OCI-LY1 (cell line): ENCODE results near the gene SLC2A9.

Source experiments
- H2AFZ ChIP-seq: fragments of 200-600 bp; sonication (generic), shearing (Covaris generic); 2 replicates; pipeline ENCODE4 v1.6.0; 2014; ENCODE audit warnings: antibody characterized with exemption, mild to moderate bottlenecking, low read length
- H3F3A ChIP-seq: fragments of 200-600 bp; sonication (generic), shearing (Covaris generic); 2 replicates; pipeline ENCODE4 v1.6.0; 2014; ENCODE audit warnings: mild to moderate bottlenecking, antibody characterized with exemption, low read length, moderate library complexity; ENCODE audit not compliant: insufficient read depth
- H3K27ac ChIP-seq: fragments of 200-600 bp; sonication (generic); 2 replicates; pipeline ENCODE4 v1.5.1; 2014; ENCODE audit warnings: low read length, mixed run types, mild to moderate bottlenecking, low read depth; ENCODE audit not compliant: poor library complexity, severe bottlenecking
- H3K27me3 ChIP-seq: fragments of 200-600 bp; sonication (generic); 2 replicates; pipeline ENCODE4 v1.6.0; 2014; ENCODE audit warnings: antibody characterized with exemption, mild to moderate bottlenecking, low read length, moderate library complexity; ENCODE audit not compliant: insufficient read depth
- H3K36me3 ChIP-seq: fragments of 200-600 bp; sonication (generic); 2 replicates; pipeline ENCODE4 v1.6.1; 2014; ENCODE audit warnings: mild to moderate bottlenecking, antibody characterized with exemption, low read length, moderate library complexity, mixed read lengths; ENCODE audit not compliant: insufficient read depth
- H3K4me1 ChIP-seq: fragments of 200-600 bp; sonication (generic); 2 replicates; pipeline ENCODE4 v1.5.1; 2014; ENCODE audit warnings: mild to moderate bottlenecking, low read length, moderate library complexity; ENCODE audit not compliant: insufficient read depth, severe bottlenecking
- H3K4me2 ChIP-seq: fragments of 200-600 bp; sonication (generic), shearing (Covaris generic); 2 replicates; pipeline ENCODE4 v1.6.1; 2014; ENCODE audit warnings: low read length
- H3K4me3 ChIP-seq: fragments of 200-600 bp; sonication (generic); 2 replicates; pipeline ENCODE4 v1.5.1; 2014; ENCODE audit warnings: low read length, low read depth, mild to moderate bottlenecking, mixed read lengths; ENCODE audit not compliant: poor library complexity, severe bottlenecking
- H3K79me2 ChIP-seq: fragments of 200-600 bp; shearing (Covaris generic); 2 replicates; pipeline ENCODE4 v1.6.1; 2016; ENCODE audit warnings: mixed run types, low read length, mixed read lengths; ENCODE audit not compliant: insufficient read depth
- H3K9ac ChIP-seq: fragments of 200-600 bp; sonication (generic), shearing (Covaris generic); 2 replicates; pipeline ENCODE4 v1.6.1; 2014; ENCODE audit warnings: mild to moderate bottlenecking, low read length, mixed read lengths
- H3K9me2 ChIP-seq: fragments of 200-600 bp; sonication (generic), shearing (Covaris generic); 2 replicates; pipeline ENCODE4 v1.6.1; 2014; ENCODE audit warnings: low read depth, mild to moderate bottlenecking, low read length, mixed read lengths
- H3K9me3 ChIP-seq: fragments of 200-600 bp; shearing (Covaris generic); 2 replicates; pipeline ENCODE4 v1.6.1; 2014; ENCODE audit warnings: low read length, mixed read lengths
- H4K20me1 ChIP-seq: fragments of 200-600 bp; sonication (generic), shearing (Covaris generic); 2 replicates; pipeline ENCODE4 v1.6.0; 2016; ENCODE audit warnings: mild to moderate bottlenecking, low read length; ENCODE audit not compliant: insufficient read depth
- EZH2 ChIP-seq: fragments of 200-600 bp; sonication (generic), shearing (Covaris generic); IDR thresholded peaks from 2 replicates; pipeline ENCODE4 v1.8.0; 2017; ENCODE audit warnings: borderline replicate concordance, mixed run types, mild to moderate bottlenecking, antibody characterized with exemption, low read length, moderate library complexity, mixed read lengths
- TF ChIP-seq, protein P1 (sequence below): fragments of 200-600 bp; sonication (generic), shearing (Covaris generic); IDR thresholded peaks from 2 replicates; pipeline ENCODE4 v1.5.1; 2017; ENCODE audit warnings: mild to moderate bottlenecking, antibody characterized with exemption, low read length, moderate library complexity, mixed read lengths

The SLC2A9 gene

DNA sequence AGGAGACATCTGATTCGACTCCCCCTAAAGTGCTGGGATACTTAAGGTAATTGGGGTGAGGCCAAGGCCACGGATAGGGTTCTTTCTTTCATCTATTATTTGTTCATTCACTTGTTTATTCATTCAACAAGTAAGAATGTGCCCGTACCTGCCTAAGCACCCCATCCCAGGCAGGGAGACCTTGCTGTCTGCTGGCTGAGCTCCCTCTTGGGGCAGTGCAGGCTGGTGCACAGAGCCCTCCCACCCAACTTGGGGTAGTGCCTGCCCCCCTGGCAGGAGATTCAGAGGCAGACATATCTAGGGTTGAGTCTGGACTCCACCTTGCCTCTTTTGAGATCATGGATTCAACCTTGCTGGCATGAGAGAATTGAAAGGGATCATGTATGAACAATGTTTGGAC is 144.2 kb downstream of the SLC2A9 start:
- Histone ChIP-seq H3K4me3 (no peak overlapping the region), H3K36me3 (no peaks in the 10 kb centered on the region), H3K9me2 (no peaks in the 10 kb centered on the region), H3F3A (no peaks in the 10 kb centered on the region), H3K4me2 (no peak overlapping the region), H3K79me2 (no peaks in the 10 kb centered on the region), H3K27ac (no peak overlapping the region), H2AFZ (no peak overlapping the region), H3K27me3 (no peaks in the 10 kb centered on the region), H4K20me1 (no peaks in the 10 kb centered on the region), H3K9ac (no peak overlapping the region), H3K9me3 (no peaks in the 10 kb centered on the region), H3K4me1 (no peaks in the 10 kb centered on the region)
- no peak for TF ChIP-seq EZH2
- TF ChIP-seq, protein P1, sequence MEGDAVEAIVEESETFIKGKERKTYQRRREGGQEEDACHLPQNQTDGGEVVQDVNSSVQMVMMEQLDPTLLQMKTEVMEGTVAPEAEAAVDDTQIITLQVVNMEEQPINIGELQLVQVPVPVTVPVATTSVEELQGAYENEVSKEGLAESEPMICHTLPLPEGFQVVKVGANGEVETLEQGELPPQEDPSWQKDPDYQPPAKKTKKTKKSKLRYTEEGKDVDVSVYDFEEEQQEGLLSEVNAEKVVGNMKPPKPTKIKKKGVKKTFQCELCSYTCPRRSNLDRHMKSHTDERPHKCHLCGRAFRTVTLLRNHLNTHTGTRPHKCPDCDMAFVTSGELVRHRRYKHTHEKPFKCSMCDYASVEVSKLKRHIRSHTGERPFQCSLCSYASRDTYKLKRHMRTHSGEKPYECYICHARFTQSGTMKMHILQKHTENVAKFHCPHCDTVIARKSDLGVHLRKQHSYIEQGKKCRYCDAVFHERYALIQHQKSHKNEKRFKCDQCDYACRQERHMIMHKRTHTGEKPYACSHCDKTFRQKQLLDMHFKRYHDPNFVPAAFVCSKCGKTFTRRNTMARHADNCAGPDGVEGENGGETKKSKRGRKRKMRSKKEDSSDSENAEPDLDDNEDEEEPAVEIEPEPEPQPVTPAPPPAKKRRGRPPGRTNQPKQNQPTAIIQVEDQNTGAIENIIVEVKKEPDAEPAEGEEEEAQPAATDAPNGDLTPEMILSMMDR = no peak

DNA sequence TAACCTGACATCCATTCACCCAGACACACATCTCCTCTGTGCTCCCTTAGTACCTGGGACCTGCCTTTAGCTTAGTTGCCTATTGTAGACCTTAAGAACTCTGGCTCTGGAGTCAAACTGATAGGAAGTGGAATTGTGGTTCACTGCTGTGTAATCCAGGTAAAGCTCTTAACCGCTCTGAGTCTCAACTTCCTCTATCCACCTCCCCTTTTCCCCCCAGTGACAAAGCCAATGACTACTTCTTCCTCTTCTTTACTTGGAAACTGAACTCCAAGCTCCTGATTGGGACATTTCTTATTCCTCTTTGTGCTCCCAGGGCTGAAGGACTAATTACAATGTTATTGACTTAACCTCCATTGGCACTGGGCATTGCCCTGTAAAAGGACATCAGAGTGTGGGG is 145.8 kb downstream of the SLC2A9 start:
- Histone ChIP-seq H3K27me3 (no peaks in the 10 kb centered on the region), H3K4me3 (no peak overlapping the region), H3K4me2 (no peak overlapping the region), H3K79me2 (no peaks in the 10 kb centered on the region), H3F3A (no peaks in the 10 kb centered on the region), H4K20me1 (no peaks in the 10 kb centered on the region), H3K9me3 (no peaks in the 10 kb centered on the region), H3K4me1 (no peaks in the 10 kb centered on the region), H3K36me3 (no peaks in the 10 kb centered on the region), H2AFZ (no peak overlapping the region), H3K9ac (no peak overlapping the region), H3K9me2 (no peaks in the 10 kb centered on the region), H3K27ac (no peak overlapping the region)
- TF ChIP-seq EZH2 = no peak
- TF ChIP-seq, protein P1 = no peak

DNA sequence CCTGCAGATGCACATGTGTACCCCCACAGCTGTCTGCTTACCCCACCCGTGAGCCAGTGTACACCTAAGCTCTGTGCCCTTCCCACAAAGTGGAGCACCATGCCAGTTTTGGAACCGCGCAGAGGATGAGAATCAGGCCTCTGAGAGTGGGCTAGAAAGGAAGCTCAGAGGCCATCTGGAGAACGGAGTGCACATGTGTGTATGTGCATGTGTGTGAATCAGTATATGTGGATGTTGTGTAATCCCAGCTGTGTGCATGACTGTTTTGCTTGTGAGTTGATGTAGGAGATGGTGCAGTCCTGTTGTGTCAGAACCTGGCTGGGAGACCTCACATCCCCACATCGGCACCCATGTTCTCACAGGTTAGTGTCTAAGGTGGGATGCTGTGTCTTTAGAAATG is 146.9 kb downstream of the SLC2A9 start:
- H2AFZ ChIP-seq = no peak overlapping the region
- H3K79me2 ChIP-seq = no peaks in the 10 kb centered on the region
- H3K4me1 ChIP-seq = no peaks in the 10 kb centered on the region
- no peaks in the 10 kb centered on the region for H3K27me3 ChIP-seq
- H3F3A ChIP-seq = no peaks in the 10 kb centered on the region
- no peaks in the 10 kb centered on the region for H3K36me3 ChIP-seq
- H3K4me3 ChIP-seq = no peak overlapping the region
- no peak for TF ChIP-seq EZH2
- TF ChIP-seq, protein P1 = no peak
- H3K9me2 ChIP-seq = no peaks in the 10 kb centered on the region
- no peaks in the 10 kb centered on the region for H4K20me1 ChIP-seq
- no peak overlapping the region for H3K9ac ChIP-seq
- H3K9me3 ChIP-seq = no peaks in the 10 kb centered on the region
- no peak overlapping the region for H3K4me2 ChIP-seq
- H3K27ac ChIP-seq = no peak overlapping the region
